Measurements from ENCODE around the gene TANGO2.

DNA sequence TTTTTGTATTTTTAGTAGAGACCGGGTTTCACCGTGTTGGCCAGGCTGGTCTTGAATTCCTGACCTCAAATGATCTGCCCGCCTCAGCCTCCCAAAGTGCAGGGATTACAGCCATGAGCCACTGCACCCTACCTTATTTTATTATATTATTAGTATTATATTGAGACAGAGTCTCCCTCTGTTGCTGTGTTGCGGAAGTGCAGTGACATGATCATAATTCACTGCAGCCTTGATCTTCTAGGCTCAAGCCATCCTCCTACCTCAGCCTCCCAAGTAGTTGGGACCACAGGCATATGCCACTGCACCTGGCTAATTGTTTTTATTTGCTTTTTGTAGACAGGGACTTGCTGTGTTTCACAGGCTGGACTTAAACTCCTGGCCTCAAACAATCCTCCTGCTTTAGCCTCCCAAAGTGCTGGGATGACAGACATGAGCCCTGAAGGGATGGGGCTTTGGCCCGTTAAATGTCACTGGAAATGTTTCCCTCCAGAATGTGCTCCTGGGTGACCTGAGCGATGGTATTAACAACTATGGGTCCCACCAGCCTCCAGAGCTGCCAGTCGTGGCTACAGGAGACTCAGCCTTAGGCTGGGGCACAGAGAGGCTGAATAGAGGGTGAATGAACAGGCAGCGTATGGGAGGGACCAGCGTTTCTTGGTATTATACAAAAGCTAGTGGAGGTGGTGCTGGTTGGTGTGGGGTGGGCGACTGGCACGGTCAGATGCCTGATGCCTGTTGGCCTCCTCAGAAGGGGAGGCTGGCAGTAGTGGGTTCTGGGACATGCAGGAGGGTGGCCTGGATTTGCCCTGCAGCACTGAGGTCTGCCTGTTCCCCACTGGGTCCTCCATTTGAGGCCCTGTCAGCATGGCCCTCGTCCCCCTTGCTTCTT lies 7.3 kb downstream of the TANGO2 start:
- TF ChIP-seq, protein P1, sequence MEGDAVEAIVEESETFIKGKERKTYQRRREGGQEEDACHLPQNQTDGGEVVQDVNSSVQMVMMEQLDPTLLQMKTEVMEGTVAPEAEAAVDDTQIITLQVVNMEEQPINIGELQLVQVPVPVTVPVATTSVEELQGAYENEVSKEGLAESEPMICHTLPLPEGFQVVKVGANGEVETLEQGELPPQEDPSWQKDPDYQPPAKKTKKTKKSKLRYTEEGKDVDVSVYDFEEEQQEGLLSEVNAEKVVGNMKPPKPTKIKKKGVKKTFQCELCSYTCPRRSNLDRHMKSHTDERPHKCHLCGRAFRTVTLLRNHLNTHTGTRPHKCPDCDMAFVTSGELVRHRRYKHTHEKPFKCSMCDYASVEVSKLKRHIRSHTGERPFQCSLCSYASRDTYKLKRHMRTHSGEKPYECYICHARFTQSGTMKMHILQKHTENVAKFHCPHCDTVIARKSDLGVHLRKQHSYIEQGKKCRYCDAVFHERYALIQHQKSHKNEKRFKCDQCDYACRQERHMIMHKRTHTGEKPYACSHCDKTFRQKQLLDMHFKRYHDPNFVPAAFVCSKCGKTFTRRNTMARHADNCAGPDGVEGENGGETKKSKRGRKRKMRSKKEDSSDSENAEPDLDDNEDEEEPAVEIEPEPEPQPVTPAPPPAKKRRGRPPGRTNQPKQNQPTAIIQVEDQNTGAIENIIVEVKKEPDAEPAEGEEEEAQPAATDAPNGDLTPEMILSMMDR (IDR thresholded peaks at IDR 0.05), result peak in 4 of 6 experiments; percentile 8 to 39 (median 28)
- no peak for TF ChIP-seq POLR2A (IDR thresholded peaks at IDR 0.05)

Measured in adrenal gland (tissue), 5 donors.